ENCODE measurements around the gene OTX1.

- TF ChIP-seq CTCF (IDR thresholded peaks at IDR 0.05), result no peak
- no peak for TF ChIP-seq POLR2A (IDR thresholded peaks at IDR 0.05)
Measured at GRCh38 chr2:63009490-63009889, 41.1 kb upstream of the OTX1 start.
